NCI-H146 treated with DMSO at 0.1 percent for 48 hours (cell line): ENCODE results near the gene ITLN2.
"Not testable (repeated sequence)": the region's sequence is repeated elsewhere in the genome, so short reads cannot be mapped to it uniquely, and the experiment has no call there.

Experiments used
- DNase-seq: peaks from one replicate; lab custom pipeline; 2025; ENCODE audit not compliant: unreplicated experiment; lab: John Stamatoyannopoulos, UW

The ITLN2 gene

DNA sequence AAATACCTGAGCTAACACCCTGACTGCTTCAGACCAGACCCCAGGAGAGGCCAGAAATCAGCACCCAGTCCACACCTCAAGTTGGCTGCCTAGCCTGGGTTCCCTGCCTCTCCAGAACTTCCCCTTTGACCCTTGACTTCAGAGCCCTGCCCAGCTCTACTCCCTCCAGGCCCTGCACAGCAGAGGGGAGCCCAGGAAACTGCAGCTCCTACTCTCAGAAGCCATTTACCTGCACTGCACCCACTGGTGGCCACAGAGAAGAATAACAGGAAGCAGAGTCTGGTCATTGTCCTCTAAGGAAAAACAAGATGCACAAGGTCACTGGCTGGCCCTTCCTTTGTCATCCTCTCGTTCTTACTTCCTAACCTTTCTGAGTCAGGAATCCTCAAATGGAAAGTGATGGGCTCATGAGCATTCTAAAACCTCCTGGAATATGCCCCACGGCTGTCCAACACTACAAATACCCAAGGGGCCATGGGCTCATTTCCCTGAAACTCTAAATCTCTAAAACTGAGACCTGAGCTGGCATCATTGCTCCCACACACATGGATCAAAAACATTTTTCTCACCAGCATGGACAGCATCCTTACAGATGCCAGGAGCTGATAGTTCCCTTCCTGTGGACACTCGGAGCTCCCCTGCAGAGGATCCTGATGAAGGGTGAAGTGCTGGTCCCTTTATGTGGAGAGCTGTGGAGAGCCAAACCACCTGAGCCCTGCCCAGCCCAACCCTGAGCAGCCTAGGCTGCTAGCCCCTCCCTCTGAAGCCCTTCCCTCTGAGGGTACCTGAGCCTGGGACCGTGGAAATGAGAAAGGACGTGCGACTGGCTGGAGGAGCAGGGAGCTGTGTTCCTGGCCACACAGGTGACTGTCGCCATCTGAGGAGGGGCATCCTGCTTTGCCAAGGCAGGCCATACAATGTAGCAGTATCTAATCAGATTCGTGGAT, at the start of gene ITLN2:
TSS of gene ITLN2 (minus strand) at position 652 of the 947 bp plus-strand sequence. CDS start at position 584, 68 bp downstream.
- no peak for DNase-seq

DNA sequence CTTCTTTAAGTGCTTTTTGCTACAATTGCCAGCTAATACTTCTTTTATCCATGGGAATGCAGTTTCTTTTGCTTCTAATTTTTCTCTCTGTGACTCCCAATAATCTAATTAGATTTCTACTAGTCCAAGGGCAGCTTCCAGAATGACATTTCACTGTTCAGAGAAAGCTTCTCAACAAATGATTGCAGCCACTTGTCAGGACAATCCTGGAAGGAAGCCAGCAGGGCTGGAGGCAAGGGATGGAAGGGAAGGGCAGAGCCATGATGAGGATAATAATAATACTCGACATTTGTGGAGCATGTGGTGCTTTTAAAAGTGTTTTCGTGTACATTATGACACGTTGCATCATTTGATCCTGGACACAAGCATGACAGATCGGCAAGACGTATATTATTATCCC, 46.9 kb upstream of the ITLN2 start:
- no peak for DNase-seq

DNA sequence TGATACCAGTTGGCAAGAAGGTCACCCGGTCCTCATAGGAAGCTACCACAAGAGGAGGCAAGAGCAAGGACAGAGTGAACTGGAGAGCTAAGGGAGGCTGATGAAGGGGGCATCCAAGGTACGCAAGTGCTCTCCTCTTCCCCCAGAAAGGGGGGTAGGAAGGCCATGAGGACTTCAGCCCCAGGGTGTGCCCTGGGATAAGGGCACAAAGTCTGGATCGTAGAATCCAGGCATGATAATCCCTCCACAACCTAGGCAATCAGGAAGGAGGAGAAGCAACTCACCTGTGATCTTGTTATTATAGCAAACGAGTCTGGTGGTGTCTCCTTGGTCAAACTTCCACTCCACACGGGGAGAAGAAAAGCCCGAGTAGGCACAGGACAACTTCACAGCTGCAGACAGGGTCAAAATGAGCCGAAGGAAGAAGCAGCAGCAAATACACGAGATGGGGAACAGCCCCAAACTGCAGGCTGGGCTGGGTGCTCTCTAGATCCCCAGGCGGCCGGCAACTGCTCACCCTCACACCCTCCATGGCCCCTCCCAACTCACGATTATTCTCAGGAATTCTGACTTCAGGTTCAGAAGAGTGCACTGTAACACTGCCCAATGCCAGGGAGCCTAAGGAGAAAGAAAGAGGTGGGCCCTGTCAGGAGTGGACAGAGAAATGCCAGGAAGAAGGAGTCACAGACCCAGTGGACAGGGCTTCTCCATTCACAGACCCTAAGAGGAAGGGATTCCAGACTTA, 46.3 kb upstream of the ITLN2 start:
- no peak for DNase-seq

DNA sequence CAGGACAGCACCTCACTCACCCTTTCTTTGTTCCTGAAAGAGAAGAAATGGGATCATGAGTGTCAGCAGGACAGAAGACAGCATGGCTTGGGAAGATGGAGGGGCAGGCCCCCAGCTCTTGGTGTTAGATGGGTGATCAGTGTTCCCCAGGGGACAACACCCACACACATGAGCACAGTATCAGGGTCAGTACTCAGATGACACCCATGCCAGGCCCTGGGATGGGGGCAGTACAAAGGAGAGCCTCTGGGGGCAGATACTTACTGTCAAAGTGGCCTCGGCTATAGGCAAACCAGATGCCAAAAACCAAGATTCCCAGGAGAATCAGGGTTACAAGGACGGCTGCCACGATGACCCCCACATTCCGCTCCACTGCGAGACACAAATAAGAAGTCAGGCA, 44.8 kb upstream of the ITLN2 start:
- DNase-seq: no peak

DNA sequence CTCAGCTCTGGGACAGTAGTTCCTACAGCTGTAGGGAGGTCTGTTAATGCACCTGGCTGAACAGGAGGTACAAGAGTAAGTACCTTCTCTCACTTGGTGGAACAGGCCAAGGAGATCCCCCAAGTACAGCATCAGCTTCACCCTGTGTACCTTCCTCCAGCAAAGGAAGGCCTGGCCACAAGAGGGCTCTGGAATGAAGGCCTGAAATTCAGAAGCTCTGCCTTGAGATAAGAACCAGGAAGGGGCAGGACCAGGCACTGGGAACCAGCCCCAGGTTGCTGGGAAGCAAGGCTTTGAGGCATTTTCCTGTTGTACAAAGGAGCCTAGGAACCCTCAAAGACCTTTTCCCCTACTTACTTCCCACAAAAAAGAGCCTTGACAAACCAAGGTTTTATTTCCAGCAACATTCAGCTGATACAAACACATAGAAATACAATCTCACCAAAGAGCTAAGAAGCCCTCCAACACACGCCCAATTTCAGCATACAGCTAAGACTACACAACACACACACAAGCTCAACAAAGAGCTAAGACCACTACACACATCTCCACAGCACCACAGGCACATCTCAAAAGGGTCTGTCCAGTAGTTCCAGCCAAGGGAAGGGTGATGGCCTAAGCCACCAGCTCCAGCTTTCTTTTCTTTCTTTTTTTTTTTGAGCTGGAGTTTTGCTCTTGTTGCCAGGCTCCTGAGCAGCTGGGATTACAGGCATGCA, 42.9 kb upstream of the ITLN2 start:
- no peak for DNase-seq

DNA sequence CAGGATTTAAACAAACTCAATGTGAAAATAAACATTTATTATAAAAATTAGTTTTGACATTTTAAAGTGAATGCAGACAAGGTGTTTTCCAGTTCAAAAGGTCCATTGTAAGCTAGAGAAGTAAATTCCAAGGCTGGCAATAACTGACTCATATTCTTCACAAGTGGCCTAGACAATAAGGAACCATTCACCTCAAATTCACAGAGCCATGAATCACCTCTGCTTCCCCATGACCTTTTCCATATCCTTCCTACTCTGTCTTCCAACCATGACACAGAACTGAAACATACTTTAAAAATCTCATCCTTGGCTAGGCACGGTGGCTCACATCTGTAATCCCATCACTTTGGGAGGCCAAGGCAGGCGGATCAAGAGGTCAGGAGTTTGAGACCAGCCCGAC, 41.6 kb upstream of the ITLN2 start:
- DNase-seq: no peak

DNA sequence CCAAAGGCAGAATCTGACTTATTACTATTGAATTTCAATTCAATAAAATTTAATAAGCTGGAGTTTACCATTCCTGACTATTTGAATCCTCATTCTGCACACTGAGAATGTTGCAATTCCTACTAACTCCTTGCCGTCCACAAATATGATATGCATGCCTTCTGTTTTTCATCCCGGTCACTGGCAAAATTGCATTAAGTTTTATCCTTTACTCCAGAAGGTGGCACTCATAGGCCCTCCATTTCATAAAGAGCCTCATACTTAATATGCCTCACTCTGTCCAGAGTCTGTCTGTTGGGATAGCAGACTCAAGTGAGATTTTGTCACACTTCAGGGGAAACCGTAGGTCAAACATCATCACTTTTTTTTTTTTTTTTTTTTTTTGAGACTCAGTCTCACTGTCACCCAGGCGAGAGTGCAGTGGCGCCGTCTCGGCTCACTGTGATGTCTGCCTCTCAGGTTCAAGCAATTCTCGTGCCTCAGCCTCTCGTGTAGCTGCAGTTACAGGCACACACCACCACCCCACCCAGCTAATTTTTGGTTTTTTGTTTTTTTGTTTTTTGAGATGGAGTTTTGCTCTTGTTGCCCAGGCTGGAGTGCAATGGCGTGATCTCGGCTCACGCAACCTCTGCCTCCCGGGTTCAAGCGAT, 39.1 kb upstream of the ITLN2 start:
- DNase-seq: no peak

DNA sequence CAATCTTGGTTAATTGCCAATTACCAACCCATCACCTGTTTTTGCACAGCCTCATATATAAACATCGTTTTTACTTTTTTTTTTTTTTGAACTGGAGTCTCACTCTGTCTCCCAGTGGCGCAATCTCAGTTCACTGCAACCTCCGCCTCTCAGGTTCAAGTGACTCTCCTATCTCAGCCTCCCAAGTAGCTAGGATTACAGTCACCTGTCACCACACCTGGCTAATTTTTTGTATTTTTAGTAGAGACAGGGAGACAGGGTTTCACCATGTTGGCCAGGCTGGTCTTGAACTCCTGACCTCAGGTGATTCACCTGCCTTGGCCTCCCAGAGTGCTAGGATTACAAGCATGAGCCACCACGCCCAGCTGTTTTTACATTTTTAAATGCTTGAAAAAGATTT, 37.4 kb upstream of the ITLN2 start:
- not testable (repeated sequence) for DNase-seq

DNA sequence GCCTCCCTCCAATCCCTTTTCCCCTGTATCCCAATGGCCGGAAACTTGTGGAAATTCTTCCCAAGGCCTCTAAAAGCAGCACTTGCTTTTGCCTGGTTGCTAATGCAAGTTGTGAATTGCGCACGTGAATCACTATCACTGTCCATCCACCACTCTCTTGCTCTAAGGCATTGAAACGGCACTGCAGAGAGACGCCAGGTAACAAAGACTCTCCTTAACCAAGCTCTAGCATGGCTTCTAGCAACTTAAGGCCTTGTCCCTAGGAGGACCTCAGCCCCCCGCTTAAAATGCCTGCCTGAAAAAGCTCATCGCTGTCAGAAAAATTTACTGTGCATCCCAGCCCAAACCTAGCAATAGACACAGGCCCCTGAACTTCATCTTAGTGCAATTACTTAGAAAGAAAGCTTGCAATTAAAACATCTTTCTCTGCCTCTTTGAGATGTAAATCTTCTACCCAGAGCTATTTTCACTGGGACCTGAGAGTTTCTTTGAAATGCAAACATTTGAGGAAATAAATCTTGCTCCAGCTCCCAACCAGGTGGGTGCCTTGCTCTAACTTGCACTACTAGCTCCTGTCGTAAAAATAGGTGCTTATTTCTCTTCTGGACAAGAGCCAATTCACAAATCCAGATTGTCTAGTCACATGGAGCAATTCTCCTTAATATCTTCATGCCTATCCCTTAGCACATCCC, 32.9 kb upstream of the ITLN2 start:
- no peak for DNase-seq

DNA sequence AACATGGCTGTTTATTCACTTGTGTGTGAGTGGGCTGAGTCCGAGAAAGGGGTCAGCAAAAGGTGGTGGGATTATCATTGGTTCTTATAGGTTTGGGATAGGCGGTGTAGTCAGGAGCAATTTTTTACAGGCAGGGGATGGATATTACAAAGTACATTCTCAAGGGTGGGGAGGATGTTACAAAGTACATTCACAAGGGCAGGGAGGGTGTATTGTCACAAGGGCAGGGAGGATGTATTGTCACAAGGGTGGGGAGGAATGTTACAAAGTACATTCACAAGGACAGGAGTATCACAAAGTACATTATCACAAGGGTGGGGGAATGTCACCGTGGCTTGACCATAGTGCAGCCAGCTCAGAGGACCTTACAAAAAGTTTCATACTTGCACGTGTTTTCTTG, 31.1 kb upstream of the ITLN2 start:
- no peak for DNase-seq

DNA sequence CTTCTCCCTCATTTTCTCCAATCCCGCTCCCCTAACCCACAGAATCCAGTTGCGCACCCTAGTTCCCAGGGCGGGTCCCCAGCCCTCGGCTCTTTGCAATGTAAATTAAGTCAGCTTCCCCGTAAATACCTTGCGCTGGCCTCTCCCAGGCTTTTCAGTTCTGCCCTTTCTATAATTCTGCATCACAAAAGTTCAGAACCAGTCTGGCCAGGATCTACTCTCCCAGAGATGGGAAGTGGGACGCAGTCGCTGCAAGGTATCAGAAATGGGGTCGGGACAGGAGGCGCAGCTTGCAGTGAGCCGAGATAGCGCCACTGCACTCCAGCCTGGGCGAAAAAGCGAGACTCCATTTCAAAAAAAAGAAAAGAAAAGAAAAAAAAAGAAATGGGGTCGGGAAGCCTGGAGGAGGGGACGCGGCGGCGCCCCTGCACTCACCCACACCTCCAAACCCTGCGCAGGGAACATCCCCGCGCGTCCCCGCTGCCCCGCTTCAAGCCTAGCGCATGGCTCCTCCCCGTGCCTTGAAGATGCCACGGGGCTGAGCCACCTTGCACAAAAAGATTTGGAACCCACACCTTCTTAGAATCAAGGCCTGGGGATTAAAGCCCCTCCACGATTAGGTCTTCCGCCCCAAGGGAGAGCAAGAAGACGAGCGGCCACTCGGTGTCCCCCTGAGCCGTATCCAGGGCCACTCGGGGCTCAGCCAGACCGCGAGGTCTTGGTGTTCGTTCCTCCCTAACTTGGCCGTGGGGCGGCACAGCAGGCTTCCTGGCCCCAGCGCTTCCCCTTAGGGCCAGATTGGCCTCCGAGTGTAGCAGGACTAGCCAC, 27.2 kb upstream of the ITLN2 start:
- no peak for DNase-seq

DNA sequence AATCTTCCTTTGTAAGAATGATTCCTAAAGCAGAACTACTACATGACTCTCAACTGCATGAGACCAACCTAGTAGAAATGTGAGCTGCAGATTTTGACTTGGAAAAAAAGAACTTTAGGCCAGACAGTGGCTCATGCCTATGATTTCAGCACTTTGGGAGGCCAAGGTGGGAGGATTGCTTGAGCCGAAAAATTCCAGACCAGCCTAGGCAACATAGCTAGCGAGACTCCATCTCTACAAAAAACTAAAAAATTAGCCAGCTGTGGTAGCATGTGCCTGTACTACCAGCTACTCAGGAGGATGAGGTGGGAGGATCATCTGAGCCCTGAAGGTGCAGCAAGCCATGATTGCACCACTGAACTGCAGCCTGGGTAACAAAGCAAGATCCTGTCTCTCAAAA, 24.7 kb upstream of the ITLN2 start:
- no peak for DNase-seq

DNA sequence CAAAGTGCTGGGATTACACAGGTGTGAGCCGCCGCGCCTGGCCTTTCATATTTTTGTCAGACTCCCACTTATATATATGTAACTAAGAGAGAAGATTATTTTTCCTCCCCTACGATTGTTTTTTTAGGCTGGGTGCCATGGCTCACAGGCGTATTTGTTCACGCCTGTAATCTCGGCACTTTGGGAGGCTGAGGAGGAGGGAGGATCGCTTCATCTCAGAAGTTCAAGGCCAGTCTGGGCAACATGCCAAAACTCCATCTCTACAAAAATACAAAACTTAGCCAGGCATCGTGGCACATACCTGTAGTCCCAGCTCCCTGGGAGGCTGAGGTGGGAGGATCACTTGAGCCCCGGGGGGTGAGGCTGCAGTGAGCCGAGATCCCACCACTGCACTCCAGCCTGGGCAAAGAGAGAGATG, 23.9 kb upstream of the ITLN2 start:
- no peak for DNase-seq

DNA sequence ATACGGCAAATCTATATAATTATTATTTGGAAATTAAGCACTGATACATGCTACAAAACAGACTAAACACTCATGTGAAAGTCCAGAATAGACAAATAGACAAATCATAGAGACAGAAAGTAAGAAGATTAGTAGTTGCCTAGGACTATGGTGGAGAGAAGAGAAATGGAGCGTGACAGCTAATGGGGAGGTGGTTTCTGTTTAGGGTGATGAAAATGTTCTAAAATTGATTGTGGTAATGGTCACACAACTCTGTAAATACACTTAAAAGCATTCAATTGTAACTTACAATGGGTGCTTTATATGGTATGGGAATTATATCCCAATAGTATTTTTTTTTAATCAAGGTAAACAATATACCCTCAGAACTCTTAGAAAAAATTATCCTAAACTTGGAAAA, 20.4 kb upstream of the ITLN2 start:
- DNase-seq: no peak

DNA sequence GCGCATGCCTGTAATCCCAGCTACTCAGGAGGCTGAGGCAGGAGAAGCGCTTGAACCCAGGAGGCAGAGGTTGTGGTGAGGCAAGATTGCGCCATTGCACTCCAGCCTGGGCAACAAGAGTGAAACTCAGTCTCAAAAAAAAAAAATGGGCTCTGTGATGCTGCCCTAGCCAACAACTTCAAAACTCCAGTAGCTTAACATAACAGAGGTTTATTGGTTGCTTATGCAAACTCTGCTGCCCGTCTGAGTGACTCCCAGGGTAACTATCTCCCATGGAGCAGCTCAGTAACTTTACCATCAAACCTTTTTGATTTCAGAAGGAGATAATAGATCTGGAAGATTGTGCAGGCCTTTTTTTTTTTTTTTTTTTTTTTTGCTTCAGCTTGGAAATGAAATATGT, 18.9 kb upstream of the ITLN2 start:
- no peak for DNase-seq

DNA sequence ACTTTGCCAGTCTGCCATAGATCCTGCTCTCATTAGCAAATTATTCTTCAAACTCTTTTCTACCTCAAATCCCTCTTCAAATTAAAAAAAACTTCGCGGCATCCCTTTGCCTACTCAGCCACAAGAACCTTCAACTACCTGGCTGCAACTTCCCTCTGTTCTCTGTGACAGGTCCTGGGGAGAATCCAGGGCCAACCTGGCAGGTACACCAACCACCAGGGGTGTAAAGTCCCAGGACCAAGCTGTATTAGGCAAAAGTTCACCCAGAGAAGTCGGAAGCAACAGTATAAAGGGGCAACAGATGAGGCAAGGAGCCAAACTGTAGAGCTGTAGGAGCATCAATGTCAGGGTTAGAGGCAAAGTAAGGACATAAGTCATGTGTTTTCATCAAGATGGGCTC, 18.3 kb upstream of the ITLN2 start:
- DNase-seq: no peak

DNA sequence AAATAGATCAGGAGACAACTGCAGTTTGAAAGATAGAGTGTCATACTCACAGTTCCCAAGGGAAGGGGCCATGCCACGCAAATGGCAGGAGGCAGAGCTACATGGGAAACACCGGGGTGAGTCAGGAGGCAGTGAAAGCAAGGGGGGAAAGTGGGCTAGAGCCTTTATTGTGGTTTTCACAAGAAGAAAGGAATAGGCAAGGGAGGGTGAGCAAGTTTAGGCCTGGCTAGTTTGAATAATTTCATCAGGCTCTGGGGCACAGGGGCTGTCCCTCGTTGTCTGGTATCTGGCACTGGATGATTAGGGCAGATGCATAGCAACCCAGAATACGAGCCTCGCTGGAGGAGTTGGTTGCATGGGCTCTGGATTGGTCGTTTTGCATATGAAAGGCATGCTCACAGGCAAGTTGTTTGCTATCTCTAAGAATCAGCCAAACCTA, 17.0 kb upstream of the ITLN2 start:
- DNase-seq: no peak

DNA sequence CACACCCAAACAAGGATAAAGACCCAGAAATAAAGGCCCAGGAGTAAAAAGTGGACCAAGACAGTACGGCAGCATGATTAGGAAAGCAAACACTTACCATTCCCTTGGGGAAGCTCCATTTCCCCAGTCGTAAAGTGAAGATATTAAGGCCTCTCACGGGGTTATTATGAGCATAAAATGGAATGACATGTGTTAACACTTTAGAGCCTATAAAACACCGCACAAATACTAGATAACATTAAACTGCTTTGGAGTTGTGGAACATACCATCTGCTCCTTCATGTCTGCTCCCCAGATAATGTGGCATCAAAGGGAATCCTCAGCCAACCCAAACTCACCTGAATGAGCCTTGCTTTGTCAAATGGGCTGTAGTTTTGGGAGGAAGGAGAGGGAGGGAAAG, 8.9 kb upstream of the ITLN2 start:
- DNase-seq: no peak

DNA sequence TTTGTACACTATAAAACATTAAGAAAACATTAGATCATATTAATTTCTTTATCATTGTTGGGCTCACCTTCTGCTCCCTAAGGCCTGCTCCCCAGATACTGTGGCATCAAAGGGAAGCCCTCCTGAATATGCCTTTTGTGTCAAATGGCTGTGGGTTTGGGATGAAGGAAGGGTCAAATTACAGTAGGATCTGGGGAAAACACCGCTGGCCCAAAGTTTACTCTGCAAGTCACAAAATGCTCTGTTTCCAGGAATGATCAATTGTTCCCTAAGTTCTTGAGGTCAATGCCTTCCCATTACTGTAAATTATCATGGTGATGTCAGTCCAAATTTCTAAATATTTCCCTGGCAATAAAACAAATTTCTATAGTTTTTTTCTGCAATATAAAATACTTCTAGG, 6.8 kb upstream of the ITLN2 start:
- no peak for DNase-seq

DNA sequence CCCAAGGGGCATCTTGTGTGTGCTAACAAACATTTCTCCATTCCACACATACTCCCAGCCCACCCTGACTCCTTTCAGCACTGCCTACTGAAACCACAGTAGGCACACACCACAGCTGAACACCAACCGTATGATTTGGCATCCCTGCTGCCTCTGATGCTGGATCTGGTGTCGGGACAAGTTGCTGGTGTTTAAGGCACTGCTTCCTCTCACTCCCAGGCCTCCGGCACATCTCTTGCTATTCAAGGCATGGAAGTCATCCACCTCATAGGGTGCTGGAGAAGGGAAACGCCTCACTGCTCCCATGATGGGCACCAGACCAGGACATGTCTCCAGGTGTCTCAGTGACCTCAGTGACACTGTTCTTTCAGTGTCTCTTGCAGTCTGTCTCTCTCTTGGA, 2.4 kb upstream of the ITLN2 start:
- no peak for DNase-seq
